Measurements from ENCODE around the gene ACP2. TPM values are rescaled to one million over a fixed set of nuclear protein-coding genes. Genes with fewer than 3 reads are reported as not detected.
A peak's percentile ranks its signal among the peaks of the same experiment; 100 is the strongest.

The ACP2 gene
- total and polyA plus RNA-seq, 4 donors: 40.6 to 74.7 (median 60.8) TPM

- TF ChIP-seq, protein P1, sequence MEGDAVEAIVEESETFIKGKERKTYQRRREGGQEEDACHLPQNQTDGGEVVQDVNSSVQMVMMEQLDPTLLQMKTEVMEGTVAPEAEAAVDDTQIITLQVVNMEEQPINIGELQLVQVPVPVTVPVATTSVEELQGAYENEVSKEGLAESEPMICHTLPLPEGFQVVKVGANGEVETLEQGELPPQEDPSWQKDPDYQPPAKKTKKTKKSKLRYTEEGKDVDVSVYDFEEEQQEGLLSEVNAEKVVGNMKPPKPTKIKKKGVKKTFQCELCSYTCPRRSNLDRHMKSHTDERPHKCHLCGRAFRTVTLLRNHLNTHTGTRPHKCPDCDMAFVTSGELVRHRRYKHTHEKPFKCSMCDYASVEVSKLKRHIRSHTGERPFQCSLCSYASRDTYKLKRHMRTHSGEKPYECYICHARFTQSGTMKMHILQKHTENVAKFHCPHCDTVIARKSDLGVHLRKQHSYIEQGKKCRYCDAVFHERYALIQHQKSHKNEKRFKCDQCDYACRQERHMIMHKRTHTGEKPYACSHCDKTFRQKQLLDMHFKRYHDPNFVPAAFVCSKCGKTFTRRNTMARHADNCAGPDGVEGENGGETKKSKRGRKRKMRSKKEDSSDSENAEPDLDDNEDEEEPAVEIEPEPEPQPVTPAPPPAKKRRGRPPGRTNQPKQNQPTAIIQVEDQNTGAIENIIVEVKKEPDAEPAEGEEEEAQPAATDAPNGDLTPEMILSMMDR (IDR thresholded peaks at IDR 0.05; ENCODE audit: control extremely low read depth, extremely low read depth): no peak
- H3K4me1 ChIP-seq (ENCODE audit: control insufficient read depth in 5 of 5, insufficient read depth in 5 of 5, low read length in 5 of 5): peaks cover 5 to 19% (median 10%) of the 10 kb centered on the region in 5 donors
- no peaks in the 10 kb centered on the region for H3K27me3 ChIP-seq (ENCODE audit: control insufficient read depth in 3 of 3, insufficient read depth in 3 of 3, low read length in 2 of 3)
- ATAC-seq (ENCODE audit: insufficient read depth, low FRiP score) (no peak), DNase-seq (no peak)
- no peaks in the 10 kb centered on the region for H3K9me3 ChIP-seq (ENCODE audit: control insufficient read depth in 4 of 4, insufficient read depth in 3 of 4, low read length in 3 of 4)
- no peak overlapping the region for H3K9ac ChIP-seq (ENCODE audit: insufficient read depth in 1 of 2, low read length in 2 of 2)
- no peak overlapping the region for H3K27ac ChIP-seq (ENCODE audit: low read depth in 1 of 2, low read length in 1 of 2)
- peaks cover 20 to 35% (median 26%) of the 10 kb centered on the region in 4 donors for H3K36me3 ChIP-seq (ENCODE audit: control insufficient read depth in 4 of 4, insufficient read depth in 4 of 4, low read length in 4 of 4)
- H3K4me3 ChIP-seq: no peak overlapping the region
- WGBS, 2 donors: 95 to 99% methylated on average over 28 of the region's 28 CpGs
These were observed 26.1 kb upstream of the ACP2 start for GRCh38 chr11:47274495-47275235.

- peaks cover 9 to 27% (median 19%) of the 10 kb centered on the region in 4 donors for H3K36me3 ChIP-seq (ENCODE audit: control insufficient read depth in 4 of 4, insufficient read depth in 4 of 4, low read length in 4 of 4)
- no peak overlapping the region for H3K4me3 ChIP-seq
- no peak overlapping the region for H3K27ac ChIP-seq (ENCODE audit: low read depth in 1 of 2, low read length in 1 of 2)
- no peak for ATAC-seq (ENCODE audit: insufficient read depth, low FRiP score)
- no peaks in the 10 kb centered on the region for H3K9me3 ChIP-seq (ENCODE audit: control insufficient read depth in 4 of 4, insufficient read depth in 3 of 4, low read length in 3 of 4)
- H3K9ac ChIP-seq (ENCODE audit: insufficient read depth in 1 of 2, low read length in 2 of 2): no peak overlapping the region
- 0% methylated on average over 1 of the region's 1 CpG for WGBS, 2 donors
- H3K27me3 ChIP-seq (ENCODE audit: control insufficient read depth in 3 of 3, insufficient read depth in 3 of 3, low read length in 2 of 3): no peaks in the 10 kb centered on the region
- DNase-seq: peak in 1 of 3 donors; percentile 15
- TF ChIP-seq, protein P1 (IDR thresholded peaks at IDR 0.05; ENCODE audit: control extremely low read depth, extremely low read depth): no peak
- H3K4me1 ChIP-seq (ENCODE audit: control insufficient read depth in 5 of 5, insufficient read depth in 5 of 5, low read length in 5 of 5): peaks cover 9 to 32% (median 13%) of the 10 kb centered on the region in 5 donors
These were observed 24.1 kb upstream of the ACP2 start for GRCh38 chr11:47272706-47273105.

- TF ChIP-seq, protein P1 (IDR thresholded peaks at IDR 0.05; ENCODE audit: control extremely low read depth, extremely low read depth): no peak
- ATAC-seq (ENCODE audit: insufficient read depth, low FRiP score): no peak
- WGBS, 2 donors: 63 to 68% methylated on average over 11 of the region's 11 CpGs
These were observed 23.5 kb upstream of the ACP2 start for GRCh38 chr11:47271961-47272661.

More at GRCh38 chr11:47271961-47272661, 23.5 kb upstream of the ACP2 start:
- Histone ChIP-seq H3K9me3 (ENCODE audit: control insufficient read depth in 4 of 4, insufficient read depth in 3 of 4, low read length in 3 of 4) (no peaks in the 10 kb centered on the region), H3K4me3 (no peak overlapping the region), H3K27me3 (ENCODE audit: control insufficient read depth in 3 of 3, insufficient read depth in 3 of 3, low read length in 2 of 3) (no peaks in the 10 kb centered on the region), H3K27ac (ENCODE audit: low read depth in 1 of 2, low read length in 1 of 2) (peak overlapping the region in 1 of 2 donors; percentile 55), H3K36me3 (ENCODE audit: control insufficient read depth in 4 of 4, insufficient read depth in 4 of 4, low read length in 4 of 4) (peaks cover 9 to 23% (median 18%) of the 10 kb centered on the region in 4 donors), H3K4me1 (ENCODE audit: control insufficient read depth in 5 of 5, insufficient read depth in 5 of 5, low read length in 5 of 5) (peaks cover 9 to 32% (median 13%) of the 10 kb centered on the region in 5 donors), H3K9ac (ENCODE audit: insufficient read depth in 1 of 2, low read length in 2 of 2) (no peak overlapping the region)
- DNase-seq: peak in 2 of 3 donors; percentile 22 to 48

Measured in lung (tissue), 12 donors.